H1 (cell line): Measurements from ENCODE around the gene POLR1H. TPM values are rescaled to one million over a fixed set of nuclear protein-coding genes. Genes with fewer than 3 reads are reported as not detected.

Experiments used
- EP300 ChIP-seq, 2 experiments: IDR thresholded peaks; 1 replicate in 1 of 2; 2 replicates in 1 of 2; pipeline ENCODE4 v1.6.1; 2011 to 2012; ENCODE audit warnings: low read depth in 2 of 2, low read length in 2 of 2, mild to moderate bottlenecking in 2 of 2, borderline replicate concordance in 1 of 2, inconsistent platforms in 1 of 2, moderate library complexity in 1 of 2
- MAFK ChIP-seq: IDR thresholded peaks from 2 replicates; pipeline ENCODE4 v1.6.1; 2012; ENCODE audit warnings: low read depth, mild to moderate bottlenecking, improper control_type of control experiment, low read length
- polyA plus RNA-seq, 7 experiments: library from polyadenylated mRNA; depleted of rRNA in 3 of 7; stranded (reverse) in 5 of 7; unstranded in 2 of 7; fragments of >200 nt in 5 of 7; fragments of 200-250 nt in 2 of 7; gene quantifications; 1 replicate in 5 of 7; 2 replicates in 1 of 7; 4 replicates in 1 of 7; pipeline versions ENCODE4 v1.2.1 to v1.2.3, GENCODE V29; 2011 to 2013; ENCODE audit warnings: missing spikeins in 2 of 7, mixed read lengths in 2 of 7
- small RNA-seq: library from polyadenylated mRNA; stranded (forward); fragments of <200 nt; extraction: miRNeasy Mini kit (QIAGEN cat#:217004); gene quantifications from one replicate; pipeline ENCODE3, GENCODE V24; 2013; ENCODE audit not compliant: insufficient read depth
- total RNA-seq: library from RNA; stranded (reverse); fragmentation: NEBNext Ultra II Directional; extraction: Animal tissue kit (Norgen Biotek cat#: 25700); gene quantifications from 2 replicates; pipeline ENCODE4 v1.2.1, GENCODE V29; 2021

POLR1H gene
- total and polyA plus RNA-seq, 2 of the 8 experiments (the other 6 are each of a cell fraction or from before 2014, with no cell fraction given): 31.5 to 82.2 TPM

- TF ChIP-seq EP300 (IDR thresholded peaks at IDR 0.05; ENCODE audit: borderline replicate concordance in 1 of 2, low read depth in 2 of 2, low read length in 2 of 2): no peak
- no peak for TF ChIP-seq MAFK
Measured at GRCh38 chr6:30113841-30114240, 52.8 kb downstream of the POLR1H start (continued).

Small RNA genes within 50 kb of the gene (small RNA-seq; reads per million reads assigned to genes)
- gene RF02218 (not detected), gene RF02219 (not detected), gene RF02220 (not detected)

Other genes starting within 250 kb of the POLR1H start
- gene HLA-G, start 233.4 kb upstream of the POLR1H start, total RNA-seq: 4.4 and 4.8 TPM in 2 replicates
- gene HLA-G, start 233.4 kb upstream of the POLR1H start, polyA plus RNA-seq (2011; rRNA removed): 3.2 and 4.2 TPM in 2 replicates
- gene HLA-A, start 118.7 kb upstream of the POLR1H start, total RNA-seq: 221 and 226 TPM in 2 replicates
- gene HLA-A, start 118.7 kb upstream of the POLR1H start, polyA plus RNA-seq (2011; rRNA removed): 474 and 560 TPM in 2 replicates
- gene PPP1R11, start 5.9 kb downstream of the POLR1H start, total RNA-seq: 26.1 and 26.3 TPM in 2 replicates
- 28.0 and 32.8 TPM in 2 replicates for gene PPP1R11, start 5.9 kb downstream of the POLR1H start, polyA plus RNA-seq (2011; rRNA removed)
- gene RNF39, start 14.5 kb downstream of the POLR1H start, total RNA-seq: 1.4 and 1.7 TPM in 2 replicates
- 2.3 TPM in 2 replicates for gene RNF39, start 14.5 kb downstream of the POLR1H start, polyA plus RNA-seq (2011; rRNA removed)
- gene TRIM31, start 51.8 kb downstream of the POLR1H start, total RNA-seq: not detected in 2 replicates
- 0.08 TPM in 1 of 2 replicates, not detected in the other for gene TRIM31, start 51.8 kb downstream of the POLR1H start, polyA plus RNA-seq (2011; rRNA removed)
- not detected in 2 replicates for gene TRIM40, start 74.9 kb downstream of the POLR1H start, total RNA-seq
- not detected in 2 replicates for gene TRIM40, start 74.9 kb downstream of the POLR1H start, polyA plus RNA-seq (2011; rRNA removed)
- gene TRIM10, start 99.9 kb downstream of the POLR1H start, total RNA-seq: not detected in 2 replicates
- 0.06 and 0.08 TPM in 2 replicates for gene TRIM10, start 99.9 kb downstream of the POLR1H start, polyA plus RNA-seq (2011; rRNA removed)
- gene TRIM15, start 102.3 kb downstream of the POLR1H start, total RNA-seq: 0.48 and 0.54 TPM in 2 replicates
- 0.18 and 0.19 TPM in 2 replicates for gene TRIM15, start 102.3 kb downstream of the POLR1H start, polyA plus RNA-seq (2011; rRNA removed)
- gene TRIM26, start 152.1 kb downstream of the POLR1H start, total RNA-seq: 30.7 and 32.3 TPM in 2 replicates
- gene TRIM26, start 152.1 kb downstream of the POLR1H start, polyA plus RNA-seq (2011; rRNA removed): 21.5 and 25.8 TPM in 2 replicates